Right atrium auricular region (tissue), 2 donors: ENCODE data around the gene CACNA2D2. TPM values are rescaled to one million over a fixed set of nuclear protein-coding genes. Genes with fewer than 3 reads are reported as not detected.
"Not testable (repeated sequence)": the region's sequence is repeated elsewhere in the genome, so short reads cannot be mapped to it uniquely, and the experiment has no call there.

ENCODE experiments used
- DNase-seq: peaks from one replicate; pipeline ENCODE4 v3.0.0-alpha.2; 2019; ENCODE audit warnings: low spot score
- H3K27ac ChIP-seq, 2 donors: fragments of 200-600 bp; sonication (generic); 1 replicate in 1 of 2; 2 replicates in 1 of 2; pipeline ENCODE4 v1.5.1; 2016 to 2019
- H3K27me3 ChIP-seq, 2 donors: fragments of 200-600 bp; sonication (generic); one replicate each; pipeline versions ENCODE4 v1.5.1 to v1.6.0; 2017 to 2019
- H3K36me3 ChIP-seq: fragments of 200-600 bp; sonication (generic); one replicate; pipeline ENCODE4 v1.5.1; 2016
- H3K4me1 ChIP-seq, 2 donors: fragments of 200-600 bp; sonication (generic); one replicate each; pipeline versions ENCODE4 v1.5.1 to v1.6.0; 2017 to 2019
- H3K4me3 ChIP-seq, 2 donors: fragments of 200-600 bp; sonication (generic); 1 replicate in 1 of 2; 2 replicates in 1 of 2; pipeline ENCODE4 v1.5.1; 2017 to 2019; ENCODE audit warnings: mild to moderate bottlenecking in 1 of 2, moderate library complexity in 1 of 2
- H3K9me3 ChIP-seq, 2 donors: fragments of 200-600 bp; sonication (generic); one replicate each; pipeline ENCODE4 v1.5.1; 2019
- CTCF ChIP-seq, 2 donors: fragments of 200-600 bp; sonication (generic); IDR thresholded peaks; one replicate each; pipeline ENCODE4 v1.5.1; 2019; ENCODE audit warnings: antibody characterized with exemption in 2 of 2
- total RNA-seq, 2 donors: library from RNA; depleted of rRNA; stranded (reverse); fragments of >200 nt; gene quantifications; one replicate each; pipeline ENCODE4 v1.1.0, GENCODE V29; 2016

The CACNA2D2 gene
- total RNA-seq, 2 donors from 2014 or later, result 3.7 to 6.2 TPM

- Histone ChIP-seq H3K36me3 (no peaks in the 10 kb centered on the region), H3K4me1 (peaks cover 0 to 21% of the 10 kb centered on the region in 2 donors), H3K4me3 (no peak overlapping the region), H3K9me3 (no peaks in the 10 kb centered on the region), H3K27ac (no peak overlapping the region), H3K27me3 (no peaks in the 10 kb centered on the region)
- no peak for TF ChIP-seq CTCF (IDR thresholded peaks at IDR 0.05)
- DNase-seq, result no peak
These were observed 14.3 kb upstream of the CACNA2D2 start for GRCh38 chr3:50517721-50518206.

- Histone ChIP-seq H3K4me3 (no peak overlapping the region), H3K36me3 (no peaks in the 10 kb centered on the region), H3K27ac (peak overlapping the region; percentile 41 to 57), H3K27me3 (no peaks in the 10 kb centered on the region), H3K4me1 (peaks cover 0 to 21% of the 10 kb centered on the region in 2 donors), H3K9me3 (no peaks in the 10 kb centered on the region)
- no peak for DNase-seq
- no peak for TF ChIP-seq CTCF (IDR thresholded peaks at IDR 0.05)
These were observed 13.0 kb upstream of the CACNA2D2 start for GRCh38 chr3:50516440-50516871.

GRCh38 chr3:50515565-50516439, 12.4 kb upstream of the CACNA2D2 start:
- TF ChIP-seq CTCF (IDR thresholded peaks at IDR 0.05), result no peak
- H3K36me3 ChIP-seq, result no peaks in the 10 kb centered on the region

GRCh38 chr3:50512908-50513307, 9.5 kb upstream of the CACNA2D2 start:
- peaks cover 0 to 21% of the 10 kb centered on the region in 2 donors for H3K4me1 ChIP-seq
- DNase-seq, H3K4me3 ChIP-seq, H3K36me3 ChIP-seq, H3K27me3 ChIP-seq, H3K27ac ChIP-seq, H3K9me3 ChIP-seq: not testable (repeated sequence)

More at GRCh38 chr3:50515565-50516439, 12.4 kb upstream of the CACNA2D2 start:
- Histone ChIP-seq H3K9me3 (no peaks in the 10 kb centered on the region), H3K4me1 (peaks cover 0 to 21% of the 10 kb centered on the region in 2 donors), H3K27me3 (no peaks in the 10 kb centered on the region), H3K27ac (peak overlapping the region; percentile 41 to 57), H3K4me3 (peak overlapping the region in 1 of 2 donors; percentile 35)
- DNase-seq, result peak; percentile 63

GRCh38 chr3:50512131-50512530, 8.7 kb upstream of the CACNA2D2 start:
- TF ChIP-seq CTCF (IDR thresholded peaks at IDR 0.05), result no peak
- H3K27ac ChIP-seq, result no peak overlapping the region
- no peak overlapping the region for H3K4me3 ChIP-seq
- H3K36me3 ChIP-seq, result no peaks in the 10 kb centered on the region
- H3K4me1 ChIP-seq, result peaks cover 0 to 21% of the 10 kb centered on the region in 2 donors
- no peak for DNase-seq
- no peaks in the 10 kb centered on the region for H3K27me3 ChIP-seq
- no peaks in the 10 kb centered on the region for H3K9me3 ChIP-seq

GRCh38 chr3:50510325-50510724, 6.9 kb upstream of the CACNA2D2 start:
- no peak for TF ChIP-seq CTCF (IDR thresholded peaks at IDR 0.05)
- no peak for DNase-seq
- Histone ChIP-seq H3K4me1 (peaks cover 0 to 3% of the 10 kb centered on the region in 2 donors), H3K4me3 (no peak overlapping the region), H3K27me3 (no peaks in the 10 kb centered on the region), H3K9me3 (no peaks in the 10 kb centered on the region), H3K36me3 (no peaks in the 10 kb centered on the region), H3K27ac (no peak overlapping the region)
